GM23338 (cell line): Measurements from ENCODE around the gene TAPBPL. TPM values are rescaled to one million over a fixed set of nuclear protein-coding genes. Genes with fewer than 3 reads are reported as not detected.

Experiments
- ATAC-seq: fragments of 200-7000 bp; cut with Tn5 transposase; 3 replicates; pipeline ENCODE4 v1.9.1; 2020
- DNase-seq: peaks from one replicate; pipeline ENCODE4 v3.0.0-alpha.2; 2015; ENCODE audit warnings: low spot score
- H2AFZ ChIP-seq: fragments of 200-600 bp; sonication (generic); 2 replicates; pipeline ENCODE4 v1.8.0; 2016; ENCODE audit warnings: antibody characterized with exemption, mild to moderate bottlenecking, moderate library complexity
- H3F3A ChIP-seq: fragments of 200-600 bp; sonication (generic); replicated peaks from 2 replicates; pipeline ENCODE4 v1.8.0; 2017; ENCODE audit warnings: antibody characterized with exemption, mixed run types, low read depth
- H3K27ac ChIP-seq: fragments of 200-600 bp; sonication (generic); 2 replicates; pipeline ENCODE4 v1.6.1; 2016; ENCODE audit warnings: low read depth
- H3K27me3 ChIP-seq: fragments of 200-600 bp; sonication (generic); 2 replicates; pipeline ENCODE4 v1.8.0; 2016; ENCODE audit warnings: mild to moderate bottlenecking, mixed run types, moderate library complexity; ENCODE audit not compliant: insufficient read depth
- H3K36me3 ChIP-seq: fragments of 200-600 bp; sonication (generic); 2 replicates; pipeline ENCODE4 v1.8.0; 2016; ENCODE audit warnings: mild to moderate bottlenecking; ENCODE audit not compliant: insufficient read depth
- H3K4me1 ChIP-seq: fragments of 200-600 bp; sonication (generic); 2 replicates; pipeline ENCODE4 v1.8.0; 2016; ENCODE audit warnings: mild to moderate bottlenecking, moderate library complexity; ENCODE audit not compliant: insufficient read depth
- H3K4me2 ChIP-seq: fragments of 200-600 bp; sonication (generic); 2 replicates; pipeline ENCODE4 v1.7.1; 2017; ENCODE audit warnings: mixed run types
- H3K4me3 ChIP-seq: fragments of 200-600 bp; sonication (generic); 2 replicates; pipeline ENCODE4 v1.6.1; 2016; ENCODE audit warnings: mixed run types
- H3K79me2 ChIP-seq: fragments of 200-600 bp; sonication (generic); replicated peaks from 2 replicates; pipeline ENCODE4 v1.8.0; 2017; ENCODE audit warnings: mild to moderate bottlenecking; ENCODE audit not compliant: insufficient read depth
- H3K9me2 ChIP-seq: fragments of 200-600 bp; sonication (generic); 2 replicates; pipeline ENCODE4 v1.8.0; 2017; ENCODE audit not compliant: insufficient read depth
- H4K20me1 ChIP-seq: fragments of 200-600 bp; sonication (generic); replicated peaks from 2 replicates; pipeline ENCODE4 v1.8.0; 2017; ENCODE audit warnings: mild to moderate bottlenecking; ENCODE audit not compliant: insufficient read depth
- H3K27ac Mint-ChIP-seq: 2 replicates; pipeline ENCODE4 v1.8.0; 2020; ENCODE audit warnings: inconsistent platforms, mild to moderate bottlenecking, moderate library complexity, mixed read lengths
- H3K27me3 Mint-ChIP-seq: 3 replicates; pipeline ENCODE4 v1.8.0; 2022; ENCODE audit warnings: low read depth, mild to moderate bottlenecking, moderate library complexity, mixed read lengths, inconsistent platforms; ENCODE audit not compliant: insufficient read depth, poor library complexity
- H3K36me3 Mint-ChIP-seq: 3 replicates; pipeline ENCODE4 v1.8.0; 2021; ENCODE audit warnings: low read depth, mild to moderate bottlenecking, inconsistent platforms, moderate library complexity, mixed read lengths
- H3K4me1 Mint-ChIP-seq: 3 replicates; pipeline ENCODE4 v1.8.0; 2020; ENCODE audit warnings: mild to moderate bottlenecking, inconsistent platforms, mixed read lengths
- H3K4me3 Mint-ChIP-seq: 3 replicates; pipeline ENCODE4 v1.8.0; 2021; ENCODE audit warnings: moderate library complexity, mild to moderate bottlenecking, inconsistent platforms, mixed read lengths
- H3K9me3 Mint-ChIP-seq: 3 replicates; pipeline ENCODE4 v1.8.0; 2020; ENCODE audit warnings: moderate library complexity, mild to moderate bottlenecking, inconsistent platforms, mixed read lengths
- CREB1 ChIP-seq: fragments of 250-450 bp; sonication (Bioruptor Pico); IDR thresholded peaks from 2 replicates; pipeline ENCODE4 v1.5.0; 2020; ENCODE audit warnings: low read depth, mild to moderate bottlenecking, moderate library complexity
- CTCF ChIP-seq, 2 experiments: fragments of 200-600 bp in 1 of 2; sonication (generic) in 1 of 2; conservative IDR thresholded peaks; 2 replicates each; pipeline versions ENCODE4 v1.5.1 to v1.6.1; 2016 to 2017; ENCODE audit warnings: antibody characterized with exemption in 2 of 2, low read depth in 2 of 2, mild to moderate bottlenecking in 2 of 2, moderate library complexity in 1 of 2
- JUNB ChIP-seq: IDR thresholded peaks from one replicate; pipeline ENCODE4 v1.6.1; 2016; ENCODE audit warnings: antibody characterized with exemption; ENCODE audit not compliant: unreplicated experiment
- NANOG ChIP-seq: IDR thresholded peaks from 2 replicates; pipeline ENCODE4 v1.6.1; 2016; ENCODE audit warnings: antibody characterized with exemption, borderline replicate concordance
- POLR2AphosphoS5 ChIP-seq: IDR thresholded peaks from 2 replicates; pipeline ENCODE4 v1.6.1; 2016; ENCODE audit warnings: antibody characterized with exemption, low read depth
- ZNF331 ChIP-seq: fragments of 250-450 bp; sonication (Bioruptor Pico); IDR thresholded peaks from 2 replicates; pipeline ENCODE4 v1.5.0; 2020; ENCODE audit warnings: low read depth, mild to moderate bottlenecking, moderate library complexity
- ZNF462 ChIP-seq: fragments of 250-450 bp; sonication (Bioruptor Pico); IDR thresholded peaks from 2 replicates; pipeline ENCODE4 v1.5.0; 2020; ENCODE audit warnings: mild to moderate bottlenecking, moderate library complexity
- polyA plus RNA-seq: library from polyadenylated mRNA; unstranded; fragments of >200 nt; fragmentation: Nextera tagmentation; extraction: Ambion mirVana; gene quantifications from 2 replicates; pipeline ENCODE4 v1.2.1, GENCODE V29; 2016
- total RNA-seq: library from RNA; depleted of rRNA; stranded (reverse); fragments of >200 nt; shearing (Covaris generic); gene quantifications from 2 replicates; pipeline ENCODE4 v1.2.3, GENCODE V29; 2014
- TF ChIP-seq, protein P1 (sequence below): IDR thresholded peaks from one replicate; pipeline ENCODE4 v1.6.1; 2018; ENCODE audit warnings: antibody characterized with exemption; ENCODE audit not compliant: unreplicated experiment

The TAPBPL gene
- total and polyA plus RNA-seq, 2 experiments from 2014 or later: 0.59 to 0.65 TPM

GRCh38 chr12:6416596-6416995 lies 35.2 kb upstream of the TAPBPL start:
- TF ChIP-seq NANOG (no peak), ZNF462 (CRISPR knock-in tag) (no peak), ZNF331 (CRISPR knock-in tag) (no peak), CTCF (conservative IDR thresholded peaks at IDR 0.05; ENCODE audit: low read depth in 2 of 2) (no peak), POLR2AphosphoS5 (no peak), CREB1 (CRISPR knock-in tag) (no peak), JUNB (no peak)
- TF ChIP-seq, protein P1, sequence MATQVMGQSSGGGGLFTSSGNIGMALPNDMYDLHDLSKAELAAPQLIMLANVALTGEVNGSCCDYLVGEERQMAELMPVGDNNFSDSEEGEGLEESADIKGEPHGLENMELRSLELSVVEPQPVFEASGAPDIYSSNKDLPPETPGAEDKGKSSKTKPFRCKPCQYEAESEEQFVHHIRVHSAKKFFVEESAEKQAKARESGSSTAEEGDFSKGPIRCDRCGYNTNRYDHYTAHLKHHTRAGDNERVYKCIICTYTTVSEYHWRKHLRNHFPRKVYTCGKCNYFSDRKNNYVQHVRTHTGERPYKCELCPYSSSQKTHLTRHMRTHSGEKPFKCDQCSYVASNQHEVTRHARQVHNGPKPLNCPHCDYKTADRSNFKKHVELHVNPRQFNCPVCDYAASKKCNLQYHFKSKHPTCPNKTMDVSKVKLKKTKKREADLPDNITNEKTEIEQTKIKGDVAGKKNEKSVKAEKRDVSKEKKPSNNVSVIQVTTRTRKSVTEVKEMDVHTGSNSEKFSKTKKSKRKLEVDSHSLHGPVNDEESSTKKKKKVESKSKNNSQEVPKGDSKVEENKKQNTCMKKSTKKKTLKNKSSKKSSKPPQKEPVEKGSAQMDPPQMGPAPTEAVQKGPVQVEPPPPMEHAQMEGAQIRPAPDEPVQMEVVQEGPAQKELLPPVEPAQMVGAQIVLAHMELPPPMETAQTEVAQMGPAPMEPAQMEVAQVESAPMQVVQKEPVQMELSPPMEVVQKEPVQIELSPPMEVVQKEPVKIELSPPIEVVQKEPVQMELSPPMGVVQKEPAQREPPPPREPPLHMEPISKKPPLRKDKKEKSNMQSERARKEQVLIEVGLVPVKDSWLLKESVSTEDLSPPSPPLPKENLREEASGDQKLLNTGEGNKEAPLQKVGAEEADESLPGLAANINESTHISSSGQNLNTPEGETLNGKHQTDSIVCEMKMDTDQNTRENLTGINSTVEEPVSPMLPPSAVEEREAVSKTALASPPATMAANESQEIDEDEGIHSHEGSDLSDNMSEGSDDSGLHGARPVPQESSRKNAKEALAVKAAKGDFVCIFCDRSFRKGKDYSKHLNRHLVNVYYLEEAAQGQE: no peak
- Histone ChIP-seq H3K4me1 (no peaks in the 10 kb centered on the region), H3K27me3 (no peaks in the 10 kb centered on the region), H3K9me2 (no peaks in the 10 kb centered on the region), H4K20me1 (no peaks in the 10 kb centered on the region), H3K4me3 (no peak overlapping the region), H3F3A (no peaks in the 10 kb centered on the region), H2AFZ (no peak overlapping the region), H3K27ac (no peak overlapping the region), H3K36me3 (no peaks in the 10 kb centered on the region), H3K79me2 (no peaks in the 10 kb centered on the region), H3K4me2 (no peak overlapping the region)
- no peak for DNase-seq
- Mint-ChIP-seq H3K4me3 (no peak overlapping the region), H3K9me3 (no peaks in the 10 kb centered on the region), H3K4me1 (no peaks in the 10 kb centered on the region), H3K27me3 (peaks cover 2% of the 10 kb centered on the region), H3K27ac (no peak overlapping the region), H3K36me3 (no peaks in the 10 kb centered on the region)
- ATAC-seq: no peak
